ENCODE results near the gene ATOH8. TPM values are rescaled to one million over a fixed set of nuclear protein-coding genes. Genes with fewer than 3 reads are reported as not detected.

Gene ATOH8
- total RNA-seq, 1 donor from 2014 or later = 44.9 TPM

DNA sequence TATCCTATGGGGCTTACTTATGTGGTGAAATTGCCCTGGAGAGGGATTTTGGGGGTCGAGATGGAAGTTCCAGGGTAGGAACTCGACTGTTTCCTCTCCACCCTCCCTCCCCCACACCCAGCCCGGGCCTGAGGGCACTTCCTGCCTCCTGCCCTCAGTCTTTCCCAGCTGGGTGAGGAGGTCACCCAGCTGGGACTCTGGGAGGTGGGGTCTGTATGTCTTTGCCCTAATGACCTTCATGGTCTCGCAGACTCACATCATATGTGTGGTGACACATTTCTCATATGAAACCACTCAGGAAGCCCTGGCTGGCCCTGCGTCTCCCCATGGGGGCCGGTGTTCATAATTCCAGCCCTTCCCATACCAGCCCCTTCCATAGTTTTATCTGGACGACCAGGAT is 12.4 kb downstream of the ATOH8 start:
- Histone ChIP-seq H3K4me1 (peaks cover 69% of the 10 kb centered on the region), H3K27me3 (ENCODE audit: low read depth) (no peaks in the 10 kb centered on the region), H3K36me3 (peaks cover 47% of the 10 kb centered on the region), H3K9me3 (no peaks in the 10 kb centered on the region), H3K4me3 (no peak overlapping the region), H3K27ac (no peak overlapping the region)
- TF ChIP-seq, protein P1, sequence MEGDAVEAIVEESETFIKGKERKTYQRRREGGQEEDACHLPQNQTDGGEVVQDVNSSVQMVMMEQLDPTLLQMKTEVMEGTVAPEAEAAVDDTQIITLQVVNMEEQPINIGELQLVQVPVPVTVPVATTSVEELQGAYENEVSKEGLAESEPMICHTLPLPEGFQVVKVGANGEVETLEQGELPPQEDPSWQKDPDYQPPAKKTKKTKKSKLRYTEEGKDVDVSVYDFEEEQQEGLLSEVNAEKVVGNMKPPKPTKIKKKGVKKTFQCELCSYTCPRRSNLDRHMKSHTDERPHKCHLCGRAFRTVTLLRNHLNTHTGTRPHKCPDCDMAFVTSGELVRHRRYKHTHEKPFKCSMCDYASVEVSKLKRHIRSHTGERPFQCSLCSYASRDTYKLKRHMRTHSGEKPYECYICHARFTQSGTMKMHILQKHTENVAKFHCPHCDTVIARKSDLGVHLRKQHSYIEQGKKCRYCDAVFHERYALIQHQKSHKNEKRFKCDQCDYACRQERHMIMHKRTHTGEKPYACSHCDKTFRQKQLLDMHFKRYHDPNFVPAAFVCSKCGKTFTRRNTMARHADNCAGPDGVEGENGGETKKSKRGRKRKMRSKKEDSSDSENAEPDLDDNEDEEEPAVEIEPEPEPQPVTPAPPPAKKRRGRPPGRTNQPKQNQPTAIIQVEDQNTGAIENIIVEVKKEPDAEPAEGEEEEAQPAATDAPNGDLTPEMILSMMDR (IDR thresholded peaks at IDR 0.05) = no peak
- DNase-seq (no peak), ATAC-seq (no peak)
- intact Hi-C loops (cut with DNase I) = no loop called here

DNA sequence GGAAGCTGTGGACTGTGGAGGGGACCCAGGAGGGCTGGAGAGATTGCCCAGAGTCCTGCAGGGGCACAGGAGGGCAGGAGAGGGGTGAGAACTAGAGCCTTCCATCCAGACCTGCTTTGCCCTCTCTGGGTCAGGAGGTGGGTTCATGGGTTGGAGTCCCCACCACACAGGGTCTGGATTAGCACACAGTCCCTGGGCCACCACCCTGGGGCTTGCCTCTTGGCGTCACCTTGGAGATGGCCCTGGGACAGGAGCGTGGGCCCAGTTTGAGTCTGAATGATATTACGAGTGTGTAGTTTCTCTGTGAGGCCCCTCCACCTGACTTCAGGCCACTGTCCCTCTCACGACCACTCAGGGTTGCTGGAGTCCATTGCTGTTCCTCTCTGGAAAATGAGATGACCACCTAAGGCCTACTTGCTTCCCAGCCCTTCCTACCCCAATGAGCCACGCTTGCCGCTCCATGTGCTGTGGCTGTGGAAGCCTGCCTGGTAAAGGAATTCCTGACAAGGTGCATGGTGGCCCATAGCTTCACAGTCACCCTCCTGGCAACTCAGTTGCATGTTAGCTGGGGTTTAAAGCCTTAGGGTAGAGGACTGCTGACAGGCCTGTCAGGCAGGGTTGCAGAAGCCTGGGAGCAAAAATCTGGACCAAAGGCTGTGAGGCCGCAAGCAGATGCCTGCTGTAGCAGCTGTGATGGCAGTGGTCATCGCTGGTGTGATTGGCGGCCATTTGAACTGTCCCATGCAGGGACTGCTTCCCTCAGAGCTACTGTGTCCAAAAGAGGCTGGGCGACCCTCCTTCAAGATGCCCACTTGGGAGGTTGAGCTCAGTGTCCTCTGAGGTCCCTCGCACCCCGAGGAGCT is 14.2 kb downstream of the ATOH8 start:
- Histone ChIP-seq H3K27me3 (ENCODE audit: low read depth) (no peaks in the 10 kb centered on the region), H3K4me3 (no peak overlapping the region), H3K9me3 (no peaks in the 10 kb centered on the region), H3K36me3 (peaks cover 58% of the 10 kb centered on the region), H3K4me1 (peaks cover 76% of the 10 kb centered on the region), H3K27ac (peak overlapping the region; percentile 5)
- DNase-seq (no peak), ATAC-seq (no peak)
- intact Hi-C loops (cut with DNase I) = no loop called here
- TF ChIP-seq, protein P1 (IDR thresholded peaks at IDR 0.05) = no peak

DNA sequence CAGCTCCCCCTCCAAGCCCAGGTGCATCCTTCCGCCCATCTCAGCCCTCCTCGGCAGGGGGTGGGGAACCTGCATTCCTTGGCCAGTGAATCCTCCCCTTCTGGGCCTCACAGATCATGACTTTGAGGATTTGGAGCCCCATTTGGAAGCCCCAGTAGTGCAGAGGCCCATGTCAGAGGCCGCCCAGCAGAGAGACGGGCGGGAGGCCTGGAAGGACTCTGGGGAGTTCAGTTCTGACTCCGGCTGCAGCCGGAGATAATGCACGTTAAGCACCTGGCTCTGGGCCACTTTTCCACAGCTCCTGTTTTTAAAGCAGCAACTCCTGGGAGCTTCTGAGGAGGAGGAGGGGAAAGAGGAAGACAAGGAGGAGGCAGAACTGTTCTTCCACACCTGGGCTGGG is 14.9 kb downstream of the ATOH8 start:
- H3K27me3 ChIP-seq (ENCODE audit: low read depth) = no peaks in the 10 kb centered on the region
- H3K4me1 ChIP-seq = peaks cover 82% of the 10 kb centered on the region
- TF ChIP-seq, protein P1 (IDR thresholded peaks at IDR 0.05) = no peak
- ATAC-seq (no peak), DNase-seq (no peak)
- peaks cover 65% of the 10 kb centered on the region for H3K36me3 ChIP-seq
- intact Hi-C loops (cut with DNase I) = no loop called here
- H3K27ac ChIP-seq = peak overlapping the region; percentile 5
- no peak overlapping the region for H3K4me3 ChIP-seq
- no peaks in the 10 kb centered on the region for H3K9me3 ChIP-seq

DNA sequence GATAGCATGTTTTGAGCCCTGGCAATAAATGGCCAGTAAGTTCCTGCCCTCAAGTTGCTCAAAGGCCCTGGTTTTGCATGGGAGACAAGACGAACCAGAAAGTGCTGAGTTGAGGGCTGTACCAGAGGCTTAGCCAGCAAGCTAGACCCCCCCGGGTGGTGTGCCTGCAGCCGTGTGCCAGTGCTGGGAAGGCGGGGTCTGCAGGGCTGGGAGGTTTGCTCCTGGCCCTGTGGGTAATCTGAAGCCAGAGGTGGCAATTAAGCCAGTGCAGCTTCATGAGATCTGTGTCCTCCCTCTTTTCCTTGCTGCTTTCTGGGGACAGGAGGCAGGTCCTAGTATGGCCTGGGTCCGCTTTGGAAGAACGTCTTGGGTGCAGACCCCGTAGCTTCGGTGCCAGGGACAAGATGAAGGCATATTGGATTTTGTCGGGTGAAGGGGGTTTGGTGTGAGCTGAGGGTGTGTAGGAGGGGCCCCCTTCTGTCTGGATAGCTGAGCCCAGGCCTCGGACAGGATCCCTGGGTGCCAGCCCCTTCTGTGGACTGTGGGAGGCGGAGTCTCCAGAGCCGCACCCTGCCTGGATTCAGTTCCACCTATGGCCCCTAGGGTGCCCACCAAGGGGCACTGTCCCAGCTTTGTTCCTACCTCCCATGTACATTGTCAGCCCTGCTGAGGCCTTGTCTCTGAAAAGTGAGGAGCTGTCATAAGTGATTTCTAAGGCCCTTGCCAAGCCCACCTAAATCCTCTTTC is 15.6 kb downstream of the ATOH8 start:
- Histone ChIP-seq H3K36me3 (peaks cover 65% of the 10 kb centered on the region), H3K4me3 (no peak overlapping the region), H3K4me1 (peaks cover 88% of the 10 kb centered on the region), H3K27ac (peak overlapping the region; percentile 18), H3K27me3 (ENCODE audit: low read depth) (no peaks in the 10 kb centered on the region), H3K9me3 (no peaks in the 10 kb centered on the region)
- ATAC-seq (no peak), DNase-seq (no peak)
- TF ChIP-seq, protein P1 (IDR thresholded peaks at IDR 0.05) = peak; percentile 26
- intact Hi-C loops (cut with DNase I) = no loop called here

DNA sequence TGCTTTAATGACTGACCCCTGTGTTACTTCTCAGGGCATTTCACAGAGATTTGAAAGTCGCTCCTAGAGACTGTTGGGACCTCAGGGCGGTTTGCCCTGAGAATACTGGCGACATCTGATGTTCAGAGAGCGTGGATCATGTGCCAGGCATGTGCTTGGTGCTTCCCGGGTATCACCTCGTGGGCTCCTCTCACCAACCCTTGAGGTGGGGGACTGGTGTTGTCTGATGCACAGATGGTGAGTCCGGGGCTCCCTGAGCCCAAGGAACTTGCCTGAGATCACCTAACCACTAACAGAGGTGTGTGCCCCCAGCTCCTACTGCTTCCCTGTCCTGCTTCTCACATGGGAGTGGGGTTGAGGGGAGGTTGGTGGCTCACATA is 16.2 kb downstream of the ATOH8 start:
- ATAC-seq (no peak), DNase-seq (no peak)
- TF ChIP-seq, protein P1 (IDR thresholded peaks at IDR 0.05) = no peak
- Histone ChIP-seq H3K27ac (peak overlapping the region; percentile 18), H3K9me3 (no peaks in the 10 kb centered on the region), H3K36me3 (peaks cover 65% of the 10 kb centered on the region), H3K4me3 (no peak overlapping the region), H3K4me1 (peaks cover 87% of the 10 kb centered on the region), H3K27me3 (ENCODE audit: low read depth) (no peaks in the 10 kb centered on the region)
- intact Hi-C loops (cut with DNase I) = no loop called here
